D341Med (cell line): ENCODE results near the gene IQSEC1.
A peak's percentile ranks its signal among the peaks of the same experiment; 100 is the strongest.

Source experiments
- DNase-seq: peaks from one replicate; pipeline ENCODE4 v3.0.0; 2012; ENCODE audit warnings: low spot score

IQSEC1 gene

GRCh38 chr3:12999147-13000140 is 73.8 kb downstream of the IQSEC1 start:
- DNase-seq: no peak

DNA sequence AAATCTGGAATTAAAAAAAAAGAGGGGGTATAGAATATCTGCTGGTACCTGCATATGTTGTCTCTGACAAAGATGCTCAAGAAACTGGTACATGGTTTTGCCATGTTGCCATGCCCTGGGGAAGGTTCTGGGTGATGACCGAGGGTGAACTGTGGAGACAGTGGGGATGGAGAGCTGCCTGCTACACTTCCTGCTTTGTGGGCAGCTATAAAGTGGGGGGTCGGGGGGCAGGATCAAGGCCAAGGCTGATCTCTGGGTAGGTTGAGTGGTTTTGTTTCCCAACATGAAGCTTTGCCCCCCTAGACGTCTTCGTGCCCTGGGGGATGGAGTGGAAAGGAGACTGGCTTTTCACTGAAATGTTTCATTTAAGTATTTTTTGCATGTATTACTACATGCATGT is 74.6 kb downstream of the IQSEC1 start:
- no peak for DNase-seq

GRCh38 chr3:12997387-12997786 is 75.8 kb downstream of the IQSEC1 start:
- no peak for DNase-seq

DNA sequence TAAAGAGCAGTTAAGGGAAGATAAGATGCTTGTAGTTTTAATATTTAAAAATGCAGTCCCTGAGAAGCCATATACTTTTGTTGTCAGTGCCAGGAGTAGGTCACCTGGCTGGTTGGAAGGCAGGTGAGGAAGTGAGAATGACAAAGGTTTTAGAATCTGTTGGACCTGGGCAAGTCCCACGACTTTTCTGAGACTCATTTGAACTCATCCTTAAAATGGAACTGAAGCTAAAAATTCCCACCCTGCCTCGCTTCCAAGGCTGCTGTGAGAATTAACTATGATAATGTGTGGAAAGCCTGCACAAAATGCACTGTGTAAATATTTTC is 77.1 kb downstream of the IQSEC1 start:
- DNase-seq: no peak

DNA sequence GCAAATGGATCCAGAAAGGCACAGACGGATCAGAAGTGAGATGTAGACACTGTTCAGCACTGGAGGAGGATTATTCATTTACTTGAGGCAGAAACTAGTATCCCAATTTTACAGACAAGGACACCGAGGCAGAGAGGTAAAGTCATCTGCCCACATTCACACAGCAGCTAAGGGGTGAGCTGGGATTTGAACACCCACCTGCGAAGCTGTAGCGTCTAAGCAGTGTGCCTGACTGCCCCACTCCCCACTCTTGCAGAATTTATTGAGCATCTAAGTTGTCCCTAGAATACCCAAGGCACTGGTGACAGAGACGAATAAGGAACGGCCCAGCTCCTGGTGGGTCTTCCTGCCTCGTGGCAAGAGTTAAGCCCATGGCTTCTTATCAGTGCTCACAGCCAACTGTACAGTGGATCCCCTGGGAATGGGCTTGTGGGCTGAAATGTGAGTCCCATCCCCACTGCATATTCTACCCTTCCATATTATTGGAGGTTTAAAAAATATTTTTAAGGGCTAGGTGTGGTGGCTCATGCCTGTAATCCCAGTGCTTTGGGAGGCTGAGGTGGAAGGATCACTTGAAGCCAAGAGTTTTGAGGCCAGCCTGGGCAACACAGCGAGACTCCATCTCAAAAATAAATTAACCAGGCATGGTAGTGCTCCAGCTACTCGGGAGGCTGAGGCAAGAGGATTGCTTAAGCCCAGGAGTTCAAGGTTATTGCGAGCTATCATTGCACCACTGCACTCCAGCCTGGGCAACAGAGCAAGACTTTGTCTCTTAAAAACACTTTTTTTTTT is 77.6 kb downstream of the IQSEC1 start:
- DNase-seq: no peak

DNA sequence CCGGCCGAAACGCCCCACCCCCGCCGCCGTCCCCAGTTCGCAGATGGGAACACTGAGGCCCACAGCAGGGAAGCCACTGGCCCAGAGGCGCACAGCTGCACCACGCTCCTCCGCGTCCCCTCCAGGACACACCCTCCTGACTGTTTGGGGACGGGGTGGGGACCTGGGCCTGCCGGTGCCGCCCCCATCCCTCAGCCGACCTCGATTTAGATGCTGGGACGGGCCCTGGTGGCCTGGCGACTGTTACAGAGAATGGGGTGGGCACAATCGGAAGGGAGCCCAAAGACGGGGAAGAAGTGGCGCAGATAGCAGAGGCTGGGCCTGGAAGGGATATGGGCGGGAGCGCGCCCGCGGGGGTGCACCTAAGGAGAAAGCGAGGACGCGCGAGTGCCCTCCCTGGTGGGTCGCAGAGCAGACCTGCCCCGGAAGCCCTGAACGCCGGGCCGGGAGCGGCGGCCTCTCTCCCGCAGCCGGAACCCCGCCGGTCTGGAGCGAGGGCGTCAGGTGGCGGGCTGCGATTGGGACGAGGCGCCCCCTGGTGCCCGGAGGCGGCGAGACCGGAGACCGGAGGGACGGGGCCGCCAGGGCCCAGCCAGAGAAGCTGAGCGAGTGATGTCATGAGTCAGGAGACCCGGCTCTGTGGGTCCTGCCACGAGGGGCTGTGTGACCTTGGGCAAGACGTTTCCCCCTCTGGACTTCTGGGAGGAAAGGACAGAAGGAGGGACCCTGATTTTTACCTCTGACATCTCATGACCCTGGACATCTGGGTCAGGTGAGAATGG is 78.4 kb downstream of the IQSEC1 start:
- peak; percentile 95 for DNase-seq

- no peak for DNase-seq
Observed at GRCh38 chr3:12994357-12994606, 78.9 kb downstream of the IQSEC1 start.

- peak; percentile 72 for DNase-seq
Observed at GRCh38 chr3:12993517-12994356, 79.5 kb downstream of the IQSEC1 start.

- DNase-seq: no peak
Observed at GRCh38 chr3:12992629-12993516, 80.4 kb downstream of the IQSEC1 start.

GRCh38 chr3:12991861-12992281 is 81.4 kb downstream of the IQSEC1 start:
- DNase-seq: no peak

DNA sequence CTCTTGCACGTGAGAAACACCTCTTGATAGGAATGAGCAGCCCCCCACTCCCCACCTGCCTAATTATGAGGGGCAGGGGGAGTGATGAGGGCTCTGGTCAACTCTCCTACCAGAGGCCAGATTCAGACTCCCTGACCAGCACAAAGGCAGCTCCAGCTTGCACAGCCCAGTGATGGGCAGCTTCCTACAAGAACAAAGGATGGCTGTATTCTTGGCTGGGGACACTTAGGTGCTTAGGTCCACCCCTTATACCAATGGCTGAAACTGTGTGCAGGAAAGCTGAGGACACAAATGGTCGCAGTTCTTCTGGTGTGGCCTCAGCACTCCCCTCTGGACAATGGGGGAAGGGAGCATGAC is 81.8 kb downstream of the IQSEC1 start:
- no peak for DNase-seq

GRCh38 chr3:12990781-12991480 is 82.3 kb downstream of the IQSEC1 start:
- DNase-seq: no peak

- no peak for DNase-seq
Observed at GRCh38 chr3:12990306-12990705, 82.9 kb downstream of the IQSEC1 start.

DNA sequence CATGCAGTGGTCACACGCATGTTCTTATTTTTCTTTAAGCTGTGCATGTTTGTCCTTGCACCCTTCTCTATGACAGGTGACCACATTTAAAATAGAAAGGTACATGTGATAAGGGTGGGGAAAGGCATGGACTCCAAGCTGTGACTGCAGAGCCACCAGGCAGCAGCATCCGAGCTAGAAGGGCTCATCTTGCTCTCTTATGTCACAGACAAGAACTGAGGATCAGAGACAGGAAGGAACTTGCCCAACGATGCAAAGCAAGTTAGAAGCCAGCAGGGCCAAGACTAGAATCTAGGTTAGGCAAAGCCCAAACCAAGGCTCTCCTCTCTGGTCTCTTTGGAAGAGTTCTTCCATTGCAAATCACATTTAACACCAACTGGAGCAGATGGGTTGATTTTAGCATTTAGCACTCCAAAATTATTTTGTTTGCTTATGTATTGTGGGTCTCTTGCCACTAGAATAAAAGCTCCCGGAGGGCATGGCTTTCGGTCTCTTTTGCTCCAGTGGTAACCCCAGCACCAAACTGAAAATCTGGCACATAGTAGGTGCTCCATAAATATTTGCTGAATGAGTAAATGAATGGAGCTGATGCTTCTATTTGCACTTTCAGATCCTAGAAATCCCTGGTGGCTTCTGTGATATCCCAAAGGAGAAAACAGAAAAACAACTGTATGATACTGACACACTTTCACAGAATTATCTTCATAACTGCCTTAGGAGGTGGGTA is 84.3 kb downstream of the IQSEC1 start:
- DNase-seq: no peak

DNA sequence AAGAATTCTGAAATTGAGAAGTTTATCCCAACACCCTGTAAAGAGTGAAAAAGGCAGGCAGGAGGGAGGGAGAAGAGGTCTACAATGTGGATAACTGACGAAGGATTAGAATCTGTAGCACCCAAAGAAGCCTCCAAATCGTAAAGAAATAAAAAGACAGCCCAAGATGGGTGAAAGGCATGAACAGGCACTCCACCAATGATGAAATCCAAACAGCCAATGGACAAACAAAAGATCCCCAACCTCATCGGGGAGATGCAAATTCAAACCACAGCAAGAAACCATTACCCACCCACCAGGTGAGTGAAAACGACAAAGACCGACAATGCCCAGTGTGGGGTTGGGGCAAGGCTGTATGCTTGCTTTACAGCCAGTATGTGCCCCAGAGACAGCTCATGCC is 85.6 kb downstream of the IQSEC1 start:
- no peak for DNase-seq

DNA sequence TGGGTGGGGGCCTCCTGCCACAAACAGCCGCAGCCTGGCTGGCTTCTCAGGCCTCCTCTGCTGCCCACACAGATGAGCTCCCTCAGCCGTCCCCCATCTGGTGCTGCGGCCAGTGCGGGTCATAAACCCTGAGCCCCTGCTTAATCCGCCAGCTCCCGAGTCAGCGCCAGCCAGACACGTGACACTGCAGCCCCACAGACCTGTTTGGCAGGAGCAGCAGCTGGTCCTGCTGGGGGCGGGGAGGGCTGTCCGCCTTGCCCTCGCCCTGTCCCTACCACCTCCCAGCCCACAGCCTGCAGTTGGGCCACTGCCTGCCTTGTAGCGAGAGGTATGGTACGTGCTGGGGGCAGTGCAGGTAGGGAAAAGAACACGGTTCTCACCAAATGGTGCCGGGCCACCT is 86.2 kb downstream of the IQSEC1 start:
- peak; percentile 56 for DNase-seq

GRCh38 chr3:12986521-12986920 is 86.7 kb downstream of the IQSEC1 start:
- no peak for DNase-seq

DNA sequence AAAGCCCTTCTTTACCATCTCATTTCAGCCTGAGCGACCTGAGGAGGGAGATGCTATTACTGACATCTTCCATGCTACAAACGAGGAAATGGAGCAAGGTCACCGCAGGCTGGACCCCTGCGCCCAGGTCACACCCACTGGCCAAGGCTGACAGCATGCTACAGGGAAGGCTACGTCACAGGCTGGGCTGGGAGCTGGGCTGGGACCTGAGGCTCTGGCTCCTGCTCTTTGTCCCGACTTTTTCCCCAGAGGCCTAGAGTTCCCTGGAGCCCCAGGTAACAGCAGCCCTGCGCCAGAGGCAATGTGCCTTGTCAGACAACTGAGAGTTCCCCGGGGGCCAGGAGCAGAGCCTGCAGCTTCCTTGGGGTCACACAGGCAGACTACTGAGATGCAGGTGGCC is 87.2 kb downstream of the IQSEC1 start:
- no peak for DNase-seq

DNA sequence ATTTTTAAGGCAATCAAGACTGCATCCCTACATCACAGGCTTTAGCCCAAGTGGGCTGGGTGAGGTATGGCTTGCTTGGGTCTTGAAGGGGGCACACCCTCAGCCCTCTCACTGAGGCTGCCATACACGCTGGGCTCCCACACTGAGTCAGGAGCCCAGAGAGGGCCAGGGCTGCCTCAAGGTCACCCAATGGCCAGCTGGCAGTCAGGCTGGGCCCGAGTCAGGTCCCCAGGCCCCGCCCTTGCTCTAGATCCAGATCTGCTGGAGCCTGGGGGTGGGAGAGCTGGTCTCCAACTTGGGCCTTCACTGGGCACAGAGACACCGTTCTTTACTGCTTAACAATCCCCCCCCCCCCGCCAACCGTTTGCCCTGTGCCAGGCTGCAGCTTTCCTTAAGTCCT is 88.1 kb downstream of the IQSEC1 start:
- DNase-seq: no peak
